Esophagus muscularis mucosa (tissue), 3 donors: Measurements from ENCODE around the gene CREG1.

Experiments
- CTCF ChIP-seq, 3 experiments: fragments of 200-600 bp in 2 of 3; fragments of 450-650 bp in 1 of 3; sonication (generic) in 2 of 3; IDR thresholded peaks; one replicate each; pipeline ENCODE4 v1.5.1; 2017 to 2019; ENCODE audit warnings: antibody characterized with exemption in 3 of 3, mild to moderate bottlenecking in 2 of 3, moderate library complexity in 1 of 3
- POLR2A ChIP-seq: fragments of 450-650 bp; IDR thresholded peaks from one replicate; pipeline ENCODE4 v1.6.1; 2017; ENCODE audit warnings: antibody characterized with exemption, moderate library complexity, mild to moderate bottlenecking, low read depth
- POLR2AphosphoS5 ChIP-seq, 2 donors: sonication (generic); formaldehyde crosslinking; IDR thresholded peaks; one replicate each; pipeline ENCODE4 v1.6.1; 2017; ENCODE audit warnings: antibody characterized with exemption in 2 of 2

GRCh38 chr1:167579986-167580385, 26.4 kb upstream of the CREG1 start:
- TF ChIP-seq CTCF (IDR thresholded peaks at IDR 0.05) (no peak), POLR2A (no peak), POLR2AphosphoS5 (IDR thresholded peaks at IDR 0.05) (no peak)
